Measurements from ENCODE around the gene SMARCA2.

GRCh38 chr9:2180704-2181103, 165.6 kb downstream of the SMARCA2 start:
- TF ChIP-seq, protein P1, sequence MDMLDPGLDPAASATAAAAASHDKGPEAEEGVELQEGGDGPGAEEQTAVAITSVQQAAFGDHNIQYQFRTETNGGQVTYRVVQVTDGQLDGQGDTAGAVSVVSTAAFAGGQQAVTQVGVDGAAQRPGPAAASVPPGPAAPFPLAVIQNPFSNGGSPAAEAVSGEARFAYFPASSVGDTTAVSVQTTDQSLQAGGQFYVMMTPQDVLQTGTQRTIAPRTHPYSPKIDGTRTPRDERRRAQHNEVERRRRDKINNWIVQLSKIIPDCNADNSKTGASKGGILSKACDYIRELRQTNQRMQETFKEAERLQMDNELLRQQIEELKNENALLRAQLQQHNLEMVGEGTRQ (CRISPR knock-in tag; IDR thresholded peaks at IDR 0.05): no peak
- TF ChIP-seq CTCF (IDR thresholded peaks at IDR 0.05 in 2 of 3, conservative IDR thresholded peaks at IDR 0.05 in 1 of 3; ENCODE audit: insufficient read depth in 2 of 3, low read depth in 1 of 3, low read length in 3 of 3) (no peak), MTA3 (IDR thresholded peaks at IDR 0.05; ENCODE audit: borderline replicate concordance) (no peak), NR1H2 (CRISPR knock-in tag; IDR thresholded peaks at IDR 0.05) (no peak), NFE2L1 (tag; IDR thresholded peaks at IDR 0.05; ENCODE audit: borderline replicate concordance, low read depth) (no peak), TEAD4 (IDR thresholded peaks at IDR 0.05; ENCODE audit: low read length) (no peak), TEAD4 (CRISPR knock-in tag; IDR thresholded peaks at IDR 0.05; ENCODE audit: borderline replicate concordance) (no peak), MAZ (CRISPR knock-in tag; conservative IDR thresholded peaks at IDR 0.05 in 1 of 2, IDR thresholded peaks at IDR 0.05 in 1 of 2) (no peak), TAF1 (IDR thresholded peaks at IDR 0.05; ENCODE audit: control insufficient read depth, extremely low read depth, insufficient read depth, low read length, severe bottlenecking) (no peak), BDP1 (IDR thresholded peaks at IDR 0.05; ENCODE audit: insufficient read depth, insufficient read length) (no peak), ATF1 (CRISPR knock-in tag; IDR thresholded peaks at IDR 0.05) (no peak), ATF1 (tag; IDR thresholded peaks at IDR 0.05) (no peak), KLF10 (CRISPR knock-in tag; IDR thresholded peaks at IDR 0.05) (no peak)
- TF ChIP-seq, protein P2, sequence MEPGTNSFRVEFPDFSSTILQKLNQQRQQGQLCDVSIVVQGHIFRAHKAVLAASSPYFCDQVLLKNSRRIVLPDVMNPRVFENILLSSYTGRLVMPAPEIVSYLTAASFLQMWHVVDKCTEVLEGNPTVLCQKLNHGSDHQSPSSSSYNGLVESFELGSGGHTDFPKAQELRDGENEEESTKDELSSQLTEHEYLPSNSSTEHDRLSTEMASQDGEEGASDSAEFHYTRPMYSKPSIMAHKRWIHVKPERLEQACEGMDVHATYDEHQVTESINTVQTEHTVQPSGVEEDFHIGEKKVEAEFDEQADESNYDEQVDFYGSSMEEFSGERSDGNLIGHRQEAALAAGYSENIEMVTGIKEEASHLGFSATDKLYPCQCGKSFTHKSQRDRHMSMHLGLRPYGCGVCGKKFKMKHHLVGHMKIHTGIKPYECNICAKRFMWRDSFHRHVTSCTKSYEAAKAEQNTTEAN (CRISPR knock-in tag; IDR thresholded peaks at IDR 0.05): no peak

All from K562 (cell line).